CD4-positive, alpha-beta memory T cell (primary cell): Measurements from ENCODE around the gene TCF3. TPM values are rescaled to one million over a fixed set of nuclear protein-coding genes. Genes with fewer than 3 reads are reported as not detected.

Experiments
- CTCF ChIA-PET: fragments of 350-600 bp; sonication (Branson Sonifier 250); formaldehyde crosslinking; loops from one replicate; lab custom pipeline; 2021; ENCODE audit warnings: inconsistent platforms; ENCODE audit not compliant: partially characterized antibody; lab: Charles Lee
- POLR2A ChIA-PET: fragments of 350-600 bp; sonication (Branson Sonifier 250); formaldehyde crosslinking; loops from one replicate; lab custom pipeline; 2021; ENCODE audit not compliant: partially characterized antibody; lab: Charles Lee
- DNase-seq, 5 donors: peaks; one replicate each; pipeline versions ENCODE4 v3.0.0 to v3.0.0-alpha.2; 2020 to 2022; ENCODE audit warnings: mixed read lengths in 1 of 5
- H3K27ac ChIP-seq: one replicate; pipeline ENCODE4 v1.7.0; 2013; ENCODE audit warnings: low read depth, low read length
- H3K27me3 ChIP-seq: 2 replicates; pipeline ENCODE4 v1.7.0; 2013; ENCODE audit warnings: mild to moderate bottlenecking, low read length, moderate library complexity; ENCODE audit not compliant: insufficient read depth
- H3K36me3 ChIP-seq: 2 replicates; pipeline ENCODE4 v1.7.0; 2013; ENCODE audit warnings: mild to moderate bottlenecking, low read length, moderate library complexity; ENCODE audit not compliant: insufficient read depth
- H3K4me1 ChIP-seq: 2 replicates; pipeline ENCODE4 v1.7.0; 2013; ENCODE audit warnings: mild to moderate bottlenecking, low read length, moderate library complexity; ENCODE audit not compliant: insufficient read depth
- H3K4me3 ChIP-seq, 2 donors: one replicate each; pipeline ENCODE4 v1.7.0; 2013; ENCODE audit warnings: low read length in 2 of 2, mild to moderate bottlenecking in 1 of 2
- H3K9me3 ChIP-seq, 2 donors: one replicate each; pipeline ENCODE4 v1.7.0; 2013; ENCODE audit warnings: low read length in 2 of 2, control low read depth in 1 of 2; ENCODE audit not compliant: control insufficient read depth in 1 of 2
- H3K27ac Mint-ChIP-seq, 7 donors: one replicate each; pipeline ENCODE4 v1.8.0; 2020 to 2021; ENCODE audit warnings: mixed read lengths in 7 of 7, mild to moderate bottlenecking in 6 of 7, inconsistent platforms in 3 of 7, moderate library complexity in 3 of 7
- H3K27me3 Mint-ChIP-seq, 2 donors: one replicate each; pipeline ENCODE4 v1.8.0; 2020 to 2021; ENCODE audit warnings: mixed read lengths in 2 of 2
- H3K36me3 Mint-ChIP-seq, 2 donors: one replicate each; pipeline ENCODE4 v1.8.0; 2020 to 2021; ENCODE audit warnings: mixed read lengths in 2 of 2, inconsistent platforms in 1 of 2, mild to moderate bottlenecking in 1 of 2
- H3K4me1 Mint-ChIP-seq, 4 donors: one replicate each; pipeline ENCODE4 v1.8.0; 2020 to 2021; ENCODE audit warnings: mixed read lengths in 4 of 4, mild to moderate bottlenecking in 1 of 4
- H3K4me3 Mint-ChIP-seq, 8 donors: one replicate each; pipeline ENCODE4 v1.8.0; 2020 to 2021; ENCODE audit warnings: mixed read lengths in 8 of 8, mild to moderate bottlenecking in 7 of 8, moderate library complexity in 6 of 8, inconsistent platforms in 3 of 8
- H3K9me3 Mint-ChIP-seq, 8 donors: one replicate each; pipeline ENCODE4 v1.8.0; 2020 to 2021; ENCODE audit warnings: mixed read lengths in 8 of 8, mild to moderate bottlenecking in 5 of 8, inconsistent platforms in 3 of 8, moderate library complexity in 1 of 8
- intact Hi-C: fragments of 100-400 bp; cut with micrococcal nuclease; formaldehyde crosslinking; loops from one replicate; pipeline ENCODE4 v1.15.1; 2023
- polyA plus RNA-seq, 2 donors: library from polyadenylated mRNA; unstranded; fragments of 300-500 nt; fragmentation: Illumina TruSeq; gene quantifications; one replicate each; pipeline ENCODE4 v1.2.3, GENCODE V29; 2021
- total RNA-seq, 2 experiments: library from RNA; stranded (reverse); gene quantifications; one replicate each; pipeline ENCODE4 v1.2.3, GENCODE V29; 2021

The TCF3 gene
- total and polyA plus RNA-seq, 4 experiments from 2014 or later: 1.8 to 75.7 (median 42.6) TPM

DNA sequence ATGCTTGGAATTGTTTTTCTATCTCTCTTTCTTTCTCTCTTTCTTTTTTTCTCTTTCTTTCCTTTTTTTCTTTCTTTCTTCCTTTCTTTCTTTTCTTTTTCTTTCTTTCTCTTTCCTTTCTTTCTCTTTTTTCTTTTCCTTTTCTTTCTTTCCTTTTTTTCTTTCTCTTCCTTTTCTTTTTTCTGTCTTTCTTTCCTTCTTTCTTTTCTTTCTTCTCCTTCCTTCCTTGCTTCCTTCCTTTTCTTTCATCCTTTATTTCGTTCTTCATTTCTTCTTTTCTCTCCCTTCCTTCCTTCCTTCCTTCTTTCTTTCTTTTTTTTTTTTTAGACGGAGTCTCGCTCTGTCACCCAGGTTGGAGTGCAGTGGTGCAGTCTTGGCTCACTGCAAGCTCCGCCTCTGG, 82.4 kb downstream of the TCF3 start:
- peaks cover 2% of the 10 kb centered on the region in 2 donors for H3K27me3 Mint-ChIP-seq

DNA sequence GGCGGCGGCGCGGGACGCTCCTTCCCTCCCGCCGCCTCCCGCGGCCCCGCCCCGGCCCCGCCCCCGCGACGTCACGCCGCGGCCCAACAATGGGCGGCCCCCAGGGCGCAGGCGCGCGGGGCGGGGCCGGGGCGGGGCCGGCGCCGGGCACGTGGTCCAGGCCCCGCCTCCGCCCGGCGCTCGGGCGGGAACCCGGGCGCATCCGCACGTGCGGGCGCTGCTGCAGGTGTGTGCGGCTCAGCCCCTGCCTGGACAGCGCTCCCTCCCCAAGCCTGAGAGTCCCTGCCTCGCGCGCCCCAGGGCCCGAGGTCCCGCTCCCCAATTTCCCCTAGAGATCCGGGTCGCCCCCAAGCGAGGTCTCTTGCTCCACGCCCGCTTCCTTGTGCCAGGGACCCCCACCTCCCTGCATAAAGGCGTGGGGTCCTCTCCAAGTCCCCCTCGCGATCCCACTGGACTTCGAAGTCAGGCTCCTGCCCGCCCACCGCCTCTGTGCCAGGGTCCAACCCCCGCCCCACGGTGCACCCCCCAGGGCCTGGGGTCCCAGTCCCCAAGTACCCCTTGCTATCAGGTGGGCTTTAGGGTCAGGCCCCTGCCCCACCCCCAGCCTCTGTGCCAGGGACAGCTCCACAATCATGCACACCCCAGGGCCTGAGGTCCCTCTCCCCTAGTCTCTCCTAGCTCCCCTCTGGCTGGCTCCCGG, 83.9 kb downstream of the TCF3 start, which contains the start of gene MEX3D:
Gene MEX3D (minus strand): TSS at position 6 of the 700 bp plus-strand sequence. CDS start 267 bp downstream, outside the sequence.
- Mint-ChIP-seq H3K4me1 (peaks cover 2 to 11% (median 3%) of the 10 kb centered on the region in 4 donors), H3K27me3 (peaks cover 2% of the 10 kb centered on the region in 2 donors), H3K27ac (peak within 1 kb of the TSS in 3 of 7 donors; percentile 23 to 77 (median 25)), H3K4me3 (peak within 1 kb of the TSS in 6 of 8 donors; percentile 26 to 76 (median 46)), H3K9me3 (peaks cover 0 to 2% (median 0%) of the 10 kb centered on the region in 8 donors), H3K36me3 (no peaks in the 10 kb centered on the region)
- Histone ChIP-seq H3K27me3 (no peaks in the 10 kb centered on the region), H3K27ac (no peak within 1 kb of the TSS), H3K9me3 (no peaks in the 10 kb centered on the region), H3K4me1 (peaks cover 7% of the 10 kb centered on the region), H3K36me3 (no peaks in the 10 kb centered on the region), H3K4me3 (no peak within 1 kb of the TSS)
- DNase-seq: peak; percentile 70 to 82 (median 80)
- POLR2A ChIA-PET: interaction anchor here (0.7 to 1.3 kb wide), 2 partner anchors 24 to 40 kb away, joined by 4 read pairs; partner anchors contain the start of gene MBD3
- CTCF ChIA-PET: no interaction called here
- intact Hi-C loops: loop anchor here (1.0 kb wide), 2 partner anchors 24 to 37 kb away; partner anchors contain the start of genes MBD3 and UQCR11

More for the DNA sequence above, 82.4 kb downstream of the TCF3 start:
- Mint-ChIP-seq H3K4me1 (peaks cover 2 to 11% (median 3%) of the 10 kb centered on the region in 4 donors), H3K4me3 (peak overlapping the region in 5 of 8 donors; percentile 11 to 67 (median 55)), H3K36me3 (no peaks in the 10 kb centered on the region), H3K27ac (peak overlapping the region in 4 of 7 donors; percentile 43 to 88 (median 66)), H3K9me3 (peaks cover 0 to 2% (median 0%) of the 10 kb centered on the region in 8 donors)
- H3K4me3 ChIP-seq: no peak overlapping the region
- H3K36me3 ChIP-seq: no peaks in the 10 kb centered on the region
- CTCF ChIA-PET: no interaction called here
- POLR2A ChIA-PET: no interaction called here
- peaks cover 7% of the 10 kb centered on the region for H3K4me1 ChIP-seq
- H3K27ac ChIP-seq: no peak overlapping the region
- no peaks in the 10 kb centered on the region for H3K9me3 ChIP-seq
- intact Hi-C loops: no loop called here
- no peak for DNase-seq
- H3K27me3 ChIP-seq: no peaks in the 10 kb centered on the region

DNA sequence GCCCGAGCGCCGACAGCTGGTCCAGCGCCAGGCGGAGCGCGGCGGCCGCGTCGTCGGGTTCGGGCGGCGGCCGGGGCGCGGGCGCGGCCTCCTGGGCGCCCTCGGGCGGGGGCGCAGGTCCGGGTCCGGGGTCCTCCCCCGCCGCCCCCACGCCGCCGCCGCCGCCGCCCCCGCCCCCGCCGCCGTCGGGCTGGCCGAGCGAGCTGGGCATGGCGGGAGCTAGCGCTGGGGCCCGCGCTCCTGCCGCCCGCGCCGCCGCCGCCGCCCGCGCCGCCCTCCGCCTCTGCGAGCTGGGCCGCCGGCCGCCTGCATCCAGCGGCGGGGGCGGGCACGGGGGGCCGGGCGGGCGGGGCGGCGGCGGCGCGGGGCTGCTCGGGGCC, 84.6 kb downstream of the TCF3 start:
- H3K4me1 ChIP-seq: peaks cover 7% of the 10 kb centered on the region
- no peak overlapping the region for H3K27ac ChIP-seq
- POLR2A ChIA-PET: interaction anchor here (1.3 kb wide), 1 partner anchor 25 kb away, joined by 4 read pairs; the partner anchor contains the start of gene MBD3
- CTCF ChIA-PET: no interaction called here
- H3K4me3 ChIP-seq: no peak overlapping the region
- H3K36me3 ChIP-seq: no peaks in the 10 kb centered on the region
- no peaks in the 10 kb centered on the region for H3K27me3 ChIP-seq
- DNase-seq: no peak
- peaks cover 2% of the 10 kb centered on the region in 2 donors for H3K27me3 Mint-ChIP-seq
- no peaks in the 10 kb centered on the region for H3K36me3 Mint-ChIP-seq
- H3K27ac Mint-ChIP-seq: no peak overlapping the region
- H3K9me3 ChIP-seq: no peaks in the 10 kb centered on the region
- H3K4me1 Mint-ChIP-seq: peaks cover 2 to 11% (median 3%) of the 10 kb centered on the region in 4 donors
- peaks cover 0 to 2% (median 0%) of the 10 kb centered on the region in 8 donors for H3K9me3 Mint-ChIP-seq
- H3K4me3 Mint-ChIP-seq: no peak overlapping the region
- intact Hi-C loops: loop anchor here (1.0 kb wide), 2 partner anchors 24 to 37 kb away; partner anchors contain the start of genes MBD3 and UQCR11

DNA sequence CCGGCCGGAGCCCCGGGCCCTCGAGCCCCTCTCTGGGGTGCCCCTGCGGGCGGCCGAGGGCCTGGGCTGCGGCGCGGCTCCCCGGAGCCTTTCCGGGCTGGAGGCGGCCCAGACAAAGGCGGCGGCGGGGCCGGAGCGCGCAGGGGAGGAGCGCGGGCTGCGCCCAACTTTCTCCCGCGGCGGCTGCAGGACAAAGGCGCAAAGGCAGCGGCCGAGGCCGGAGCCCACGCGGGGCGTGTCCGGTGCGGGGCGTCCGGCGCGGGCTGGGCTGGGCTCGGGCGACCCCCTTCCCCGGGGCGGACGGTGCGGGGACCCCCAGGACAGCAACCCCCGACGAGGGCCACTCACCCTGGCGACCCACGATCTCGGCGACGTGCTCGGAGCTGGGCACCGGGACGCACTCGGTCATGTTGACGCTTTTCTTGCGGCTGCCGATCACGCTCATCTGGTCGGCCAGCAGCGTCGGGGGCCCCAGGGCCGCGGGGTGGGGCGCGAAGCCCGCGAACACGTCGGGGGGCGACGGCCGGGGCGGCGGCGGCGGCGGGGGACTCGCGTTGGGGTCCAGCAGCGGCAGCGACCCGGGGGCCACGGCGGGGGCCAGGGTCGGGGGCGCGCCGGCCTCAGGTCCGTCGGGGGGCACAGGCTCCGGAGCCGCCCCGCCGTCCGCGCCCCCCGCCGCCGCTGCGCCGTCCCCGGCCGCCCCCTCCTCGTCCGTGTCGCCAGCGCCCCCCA, 85.1 kb downstream of the TCF3 start:
- CTCF ChIA-PET: no interaction called here
- no peak overlapping the region for H3K27ac Mint-ChIP-seq

DNA sequence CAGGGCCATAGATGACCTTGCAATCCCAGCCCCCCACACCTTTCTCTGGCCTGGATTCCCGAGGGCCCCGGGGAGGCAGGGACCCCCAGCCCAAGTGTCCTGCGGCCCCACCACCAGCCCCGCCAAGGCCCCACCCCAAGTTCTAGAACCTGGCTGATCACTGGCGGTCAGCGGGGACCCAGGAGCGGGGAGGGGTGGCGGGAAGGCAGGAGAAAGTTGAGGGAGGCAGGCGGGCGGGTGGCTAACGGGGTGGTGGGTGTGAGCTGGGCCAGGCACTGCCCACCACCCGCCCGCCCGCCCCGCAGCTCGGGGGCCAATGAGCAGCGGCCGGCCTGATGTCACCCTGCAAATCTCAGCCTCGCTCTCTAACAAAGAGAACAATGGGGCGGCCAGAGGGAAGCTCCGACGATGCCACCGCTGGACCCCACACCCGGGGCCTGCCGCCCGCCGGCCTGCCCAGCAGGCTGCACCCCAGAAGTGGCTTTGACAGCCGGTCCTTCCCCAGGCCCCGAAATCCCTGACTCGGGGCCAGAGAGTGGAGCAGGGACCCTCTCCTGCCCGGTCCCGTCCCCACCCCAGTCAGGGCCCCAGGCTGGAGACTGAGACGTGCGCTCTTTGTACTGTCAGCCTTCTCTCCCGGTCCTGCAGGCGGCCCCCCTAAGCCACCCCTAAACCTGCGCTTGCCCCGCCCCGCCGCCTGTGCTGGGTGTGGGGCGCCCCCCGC, 85.9 kb downstream of the TCF3 start:
- Histone ChIP-seq H3K36me3 (no peaks in the 10 kb centered on the region), H3K27ac (no peak overlapping the region), H3K4me1 (peaks cover 7% of the 10 kb centered on the region), H3K27me3 (no peaks in the 10 kb centered on the region), H3K4me3 (no peak overlapping the region), H3K9me3 (no peaks in the 10 kb centered on the region)
- DNase-seq: no peak
- H3K27ac Mint-ChIP-seq: no peak overlapping the region
- peaks cover 2% of the 10 kb centered on the region in 2 donors for H3K27me3 Mint-ChIP-seq
- intact Hi-C loops: no loop called here
- peaks cover 2 to 11% (median 3%) of the 10 kb centered on the region in 4 donors for H3K4me1 Mint-ChIP-seq
- H3K36me3 Mint-ChIP-seq: no peaks in the 10 kb centered on the region
- H3K4me3 Mint-ChIP-seq: no peak overlapping the region
- POLR2A ChIA-PET: interaction anchor here (0.6 kb wide), 1 partner anchor 93 kb away, joined by 4 read pairs; no protein-coding TSS in a partner anchor
- CTCF ChIA-PET: no interaction called here
- H3K9me3 Mint-ChIP-seq: peaks cover 0 to 2% (median 0%) of the 10 kb centered on the region in 8 donors

More for the DNA sequence above, 85.1 kb downstream of the TCF3 start:
- Mint-ChIP-seq H3K27me3 (peaks cover 2% of the 10 kb centered on the region in 2 donors), H3K9me3 (peaks cover 0 to 2% (median 0%) of the 10 kb centered on the region in 8 donors), H3K4me1 (peaks cover 2 to 11% (median 3%) of the 10 kb centered on the region in 4 donors), H3K36me3 (no peaks in the 10 kb centered on the region), H3K4me3 (peak overlapping the region in 3 of 8 donors; percentile 41 to 49 (median 43))
- intact Hi-C loops: no loop called here
- Histone ChIP-seq H3K4me3 (no peak overlapping the region), H3K27ac (no peak overlapping the region), H3K9me3 (no peaks in the 10 kb centered on the region), H3K4me1 (peaks cover 7% of the 10 kb centered on the region), H3K36me3 (no peaks in the 10 kb centered on the region), H3K27me3 (no peaks in the 10 kb centered on the region)
- peak in 3 of 5 donors; percentile 10 to 18 (median 15) for DNase-seq
- POLR2A ChIA-PET: interaction anchor here (1.3 kb wide), 1 partner anchor 26 kb away, joined by 4 read pairs; the partner anchor contains the start of gene MBD3

DNA sequence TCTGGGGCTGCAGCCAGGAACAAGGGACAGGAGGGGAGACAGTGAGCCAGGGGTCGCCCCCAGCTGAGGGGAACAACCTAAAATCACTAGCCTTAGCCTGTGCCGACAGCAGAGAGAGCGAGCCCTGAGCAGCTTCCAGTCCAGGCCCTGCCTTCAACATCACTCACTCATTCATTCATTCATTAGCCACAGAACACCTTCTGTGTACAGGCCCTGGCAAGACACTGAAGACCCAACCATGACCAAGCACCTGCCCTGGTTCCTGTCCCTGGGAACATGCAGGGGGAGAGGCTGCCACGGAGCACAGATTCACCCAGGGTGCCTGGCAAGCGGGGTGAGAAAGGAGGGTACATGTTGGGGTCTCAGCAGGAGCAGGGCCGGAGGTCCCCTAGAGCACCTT, 89.2 kb downstream of the TCF3 start:
- no peak overlapping the region for H3K4me3 ChIP-seq
- H3K27ac ChIP-seq: no peak overlapping the region
- intact Hi-C loops: no loop called here
- no peaks in the 10 kb centered on the region for H3K27me3 Mint-ChIP-seq
- H3K36me3 ChIP-seq: no peaks in the 10 kb centered on the region
- no peak for DNase-seq
- H3K4me1 Mint-ChIP-seq: no peaks in the 10 kb centered on the region
- H3K9me3 ChIP-seq: no peaks in the 10 kb centered on the region
- H3K4me1 ChIP-seq: no peaks in the 10 kb centered on the region
- CTCF ChIA-PET: no interaction called here
- H3K36me3 Mint-ChIP-seq: no peaks in the 10 kb centered on the region
- POLR2A ChIA-PET: no interaction called here
- no peak overlapping the region for H3K4me3 Mint-ChIP-seq
- no peaks in the 10 kb centered on the region for H3K9me3 Mint-ChIP-seq
- no peaks in the 10 kb centered on the region for H3K27me3 ChIP-seq
- peak overlapping the region in 1 of 7 donors; percentile 40 for H3K27ac Mint-ChIP-seq
